OCI-LY3 (cell line): ENCODE results near the gene PTPRN2.

ENCODE experiments used
- EZH2phosphoT487 ChIP-seq: fragments of 200-600 bp; shearing (Covaris generic); IDR thresholded peaks from 2 replicates; pipeline ENCODE4 v1.6.1; 2018; ENCODE audit warnings: antibody characterized with exemption, mixed run types, low read depth
- TF ChIP-seq, protein P1 (sequence below): fragments of 200-600, 300-600 bp; sonication (generic); IDR thresholded peaks from 2 replicates; pipeline ENCODE4 v1.5.1; 2014; ENCODE audit warnings: antibody characterized with exemption, low read length, low read depth

DNA sequence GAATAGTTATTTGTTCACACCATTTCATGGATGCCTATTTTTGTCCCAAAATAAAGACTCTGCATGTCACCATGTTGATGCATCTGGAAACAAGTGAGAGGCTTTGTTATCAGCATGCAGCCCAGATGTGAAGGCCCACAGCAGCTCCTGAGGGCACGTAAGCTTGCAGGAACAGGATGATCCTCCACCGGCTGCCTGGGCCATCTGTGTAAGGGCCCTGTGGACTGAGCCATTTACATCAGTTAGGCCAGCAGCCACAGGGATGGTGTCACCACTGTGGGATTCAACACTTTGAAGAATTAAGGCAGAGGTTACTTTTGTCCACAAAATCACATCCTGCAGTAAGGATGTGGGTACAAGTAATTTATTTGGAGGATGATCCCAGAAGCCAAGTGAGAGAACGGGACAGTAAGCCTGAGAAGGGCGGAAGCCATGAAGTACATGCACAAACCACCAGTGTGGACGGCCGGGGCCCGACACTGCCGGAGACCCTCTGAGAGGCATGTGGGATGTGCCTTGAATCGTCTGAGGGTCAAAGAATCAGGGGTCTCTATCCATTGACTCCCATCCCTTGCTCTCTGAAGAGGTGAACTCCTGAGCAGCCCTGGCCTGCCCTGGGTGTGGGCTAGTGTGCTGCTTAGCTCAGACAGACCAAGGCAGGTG lies 641.1 kb downstream of the PTPRN2 start:
- TF ChIP-seq, protein P1, sequence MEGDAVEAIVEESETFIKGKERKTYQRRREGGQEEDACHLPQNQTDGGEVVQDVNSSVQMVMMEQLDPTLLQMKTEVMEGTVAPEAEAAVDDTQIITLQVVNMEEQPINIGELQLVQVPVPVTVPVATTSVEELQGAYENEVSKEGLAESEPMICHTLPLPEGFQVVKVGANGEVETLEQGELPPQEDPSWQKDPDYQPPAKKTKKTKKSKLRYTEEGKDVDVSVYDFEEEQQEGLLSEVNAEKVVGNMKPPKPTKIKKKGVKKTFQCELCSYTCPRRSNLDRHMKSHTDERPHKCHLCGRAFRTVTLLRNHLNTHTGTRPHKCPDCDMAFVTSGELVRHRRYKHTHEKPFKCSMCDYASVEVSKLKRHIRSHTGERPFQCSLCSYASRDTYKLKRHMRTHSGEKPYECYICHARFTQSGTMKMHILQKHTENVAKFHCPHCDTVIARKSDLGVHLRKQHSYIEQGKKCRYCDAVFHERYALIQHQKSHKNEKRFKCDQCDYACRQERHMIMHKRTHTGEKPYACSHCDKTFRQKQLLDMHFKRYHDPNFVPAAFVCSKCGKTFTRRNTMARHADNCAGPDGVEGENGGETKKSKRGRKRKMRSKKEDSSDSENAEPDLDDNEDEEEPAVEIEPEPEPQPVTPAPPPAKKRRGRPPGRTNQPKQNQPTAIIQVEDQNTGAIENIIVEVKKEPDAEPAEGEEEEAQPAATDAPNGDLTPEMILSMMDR, result no peak
- TF ChIP-seq EZH2phosphoT487, result no peak
